ENCODE data around the gene SAP30L.

Gene SAP30L

DNA sequence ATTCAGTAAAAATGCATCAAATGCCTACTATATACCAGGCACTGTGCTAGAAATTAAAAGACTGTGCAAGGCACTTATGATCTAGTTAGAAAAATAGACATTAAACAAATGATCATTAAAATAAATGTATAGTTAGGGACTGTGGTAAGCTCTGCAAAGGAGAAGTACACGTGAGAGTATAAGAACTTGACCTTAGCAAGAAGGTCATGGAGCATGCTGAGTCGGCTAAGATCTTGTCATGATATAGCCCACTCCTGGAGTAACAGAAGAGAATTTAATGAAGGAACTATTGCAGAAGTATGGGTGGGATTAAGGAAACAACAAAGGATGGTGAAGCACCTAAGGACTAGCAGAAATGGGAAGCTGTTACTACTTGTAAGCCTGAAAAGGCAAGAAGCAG lies 23.5 kb upstream of the SAP30L start:
- no peak for DNase-seq

DNA sequence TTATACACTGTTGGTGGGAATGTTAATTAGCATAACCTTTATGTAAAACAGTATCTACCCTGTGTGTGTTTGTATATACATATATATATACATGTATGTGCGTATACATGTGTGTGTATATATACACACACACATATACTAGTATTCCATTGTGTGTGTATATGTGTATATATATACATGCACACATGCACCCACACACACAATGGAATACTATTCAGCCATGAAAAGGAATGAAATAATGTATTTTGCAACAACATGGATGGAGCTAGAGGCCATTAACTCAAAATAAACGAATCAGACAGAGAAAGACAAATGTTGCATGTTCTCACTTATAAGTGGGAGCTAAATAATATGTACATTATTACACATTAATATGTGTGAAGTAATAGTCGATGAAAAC lies 17.6 kb upstream of the SAP30L start:
- no peak for DNase-seq

DNA sequence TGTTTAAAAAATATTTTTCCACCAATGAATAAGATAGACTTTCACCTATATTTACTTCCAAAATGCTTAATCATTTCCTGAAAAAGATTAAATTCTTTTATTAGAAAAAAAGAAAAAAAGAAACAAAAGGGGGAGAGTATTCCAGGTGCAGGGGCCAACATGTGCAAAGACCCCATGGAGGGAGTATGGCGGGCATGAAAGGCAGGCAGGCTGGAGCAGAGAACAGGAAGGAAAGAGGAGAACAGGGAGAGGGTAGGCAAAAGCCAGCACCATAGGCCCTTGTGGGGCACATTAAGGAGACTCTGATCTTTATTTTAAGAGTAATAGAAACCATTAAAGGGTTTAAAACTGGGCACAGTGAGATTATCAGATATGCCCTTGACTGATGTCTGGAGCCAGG lies 16.5 kb upstream of the SAP30L start:
- DNase-seq = no peak

DNA sequence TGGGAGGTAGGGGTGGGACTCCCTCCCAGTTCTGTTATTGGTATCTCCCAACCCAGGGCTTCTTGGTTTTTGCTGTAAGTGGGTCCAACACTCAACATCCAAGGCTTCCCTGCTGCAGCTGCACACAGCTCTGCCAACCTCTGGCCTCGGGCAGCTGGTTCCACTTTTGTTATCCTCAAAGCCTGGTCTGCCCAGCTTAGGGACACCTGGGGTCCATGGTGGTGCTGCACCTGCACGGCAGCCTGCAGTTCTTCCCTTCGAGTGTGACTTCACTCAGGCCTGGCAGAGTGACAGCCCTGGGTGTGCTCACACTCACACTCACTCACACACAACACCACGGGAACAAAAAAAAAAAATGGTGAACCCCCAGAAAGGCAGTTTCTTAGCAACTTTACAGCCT lies 15.3 kb upstream of the SAP30L start:
- no peak for DNase-seq

GRCh38 chr5:154430961-154431630 lies 14.7 kb upstream of the SAP30L start:
- no peak for DNase-seq

DNA sequence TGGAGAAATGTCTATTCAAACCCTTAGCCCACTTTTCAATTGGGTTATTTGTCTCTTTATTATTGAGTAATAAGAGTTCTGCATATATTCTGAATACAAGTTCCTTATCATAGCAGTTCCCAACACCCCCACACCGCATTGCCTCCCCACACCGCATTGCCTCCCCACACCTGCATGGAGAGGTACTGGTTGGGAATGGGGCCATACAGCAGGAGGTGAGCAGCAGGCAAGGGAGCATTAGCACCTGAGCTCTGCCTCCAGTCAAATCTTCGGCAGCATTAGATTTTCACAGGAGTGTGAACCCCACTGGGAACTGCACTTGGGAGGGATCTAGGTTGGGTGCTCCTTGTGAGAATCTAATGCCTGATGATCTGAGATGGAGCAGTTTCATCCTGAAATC lies 10.6 kb upstream of the SAP30L start:
- DNase-seq = no peak

DNA sequence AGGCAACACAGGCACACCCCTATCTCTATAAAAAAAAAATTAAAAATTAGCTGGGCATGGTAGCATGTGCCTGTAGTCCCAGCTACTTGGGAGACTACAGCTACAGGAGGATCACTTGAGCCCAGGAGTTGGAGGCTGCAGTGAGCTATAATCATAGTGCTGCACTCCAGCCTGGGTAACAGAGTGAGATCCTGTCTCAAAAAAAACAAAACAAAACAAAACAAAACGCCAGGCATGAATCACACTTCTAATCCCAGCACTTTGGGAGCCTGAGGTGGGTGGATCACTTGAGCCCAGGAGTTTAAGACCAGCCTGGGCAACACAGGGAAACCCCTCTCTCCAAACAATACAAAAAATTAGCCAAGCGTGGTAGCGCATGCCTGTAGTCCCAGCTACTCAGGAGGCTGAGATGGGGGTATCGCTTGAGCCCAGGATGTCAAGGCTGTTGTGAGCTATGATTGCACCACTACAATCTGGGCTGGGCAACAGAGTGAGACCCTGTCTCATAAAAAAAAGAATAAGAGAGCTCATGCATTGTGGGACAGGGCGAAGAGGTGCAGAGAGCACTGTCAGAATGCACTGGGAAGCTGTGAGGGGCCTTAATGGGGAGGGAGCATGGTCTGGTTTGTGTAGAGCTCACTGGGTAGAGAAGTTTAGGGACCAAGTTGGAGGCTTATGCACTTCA lies 8.4 kb upstream of the SAP30L start:
- DNase-seq = no peak

DNA sequence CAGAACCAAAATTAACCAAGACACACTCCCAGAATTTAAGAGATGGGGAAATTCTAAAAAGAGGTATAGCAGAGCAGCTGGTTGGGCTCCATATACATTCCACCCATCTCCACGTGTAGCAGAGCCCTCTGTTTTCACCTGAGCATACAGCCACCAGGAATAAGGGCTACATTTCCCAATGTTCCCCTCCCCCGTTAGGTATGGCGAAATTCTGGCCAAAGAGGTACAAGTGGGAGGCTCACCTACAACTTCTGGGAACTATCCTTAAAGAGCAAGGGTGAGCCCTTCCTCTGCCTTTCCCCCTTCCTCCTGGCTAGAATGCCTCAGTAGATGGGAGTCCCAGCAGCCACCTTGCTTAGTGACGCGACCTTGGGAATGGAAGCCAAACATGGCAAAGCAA lies 5.3 kb upstream of the SAP30L start:
- DNase-seq = no peak

GRCh38 chr5:154442801-154443200 lies 3.0 kb upstream of the SAP30L start:
- DNase-seq = no peak

DNA sequence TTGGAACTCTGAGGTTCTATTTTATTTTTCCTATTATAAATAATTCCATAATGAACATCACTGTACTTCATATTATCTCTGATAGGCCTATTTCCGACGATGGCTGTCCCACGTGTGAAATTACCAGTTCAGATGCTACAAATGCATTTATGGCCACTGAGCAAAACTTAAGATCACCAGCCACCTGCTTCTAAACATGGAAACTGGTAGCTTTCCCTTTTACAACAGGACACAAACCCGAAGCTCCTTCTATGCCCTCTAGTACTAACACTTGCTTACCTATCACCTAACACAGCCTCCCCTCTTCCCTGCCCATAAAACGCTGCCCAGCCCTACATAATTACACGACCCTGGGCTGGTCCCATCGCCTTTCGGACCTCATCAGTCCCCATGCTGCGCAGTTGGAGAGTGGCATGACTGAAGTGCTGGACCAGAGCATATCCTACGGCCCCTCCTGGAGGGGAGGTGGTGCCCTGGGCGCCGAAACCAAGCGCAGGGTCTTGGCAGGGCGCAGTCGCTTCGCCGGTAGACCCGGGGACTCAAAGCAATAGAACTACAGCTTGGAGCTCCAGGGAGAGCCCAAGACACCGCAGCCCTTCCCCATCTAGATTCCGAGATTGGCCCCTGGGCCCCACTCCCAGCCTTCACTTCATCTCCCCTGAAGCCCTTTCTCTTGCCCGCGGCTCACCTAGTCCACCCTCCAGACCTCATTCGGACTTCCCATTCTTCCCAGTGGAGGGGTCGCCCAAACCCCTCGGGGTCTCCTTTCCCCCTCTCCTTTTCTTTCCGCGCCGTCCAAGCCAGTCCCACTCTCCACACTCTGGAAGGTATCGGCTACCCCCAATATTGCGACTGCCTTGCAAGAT lies 1.0 kb upstream of the SAP30L start:
- DNase-seq = peak; percentile 16

DNA sequence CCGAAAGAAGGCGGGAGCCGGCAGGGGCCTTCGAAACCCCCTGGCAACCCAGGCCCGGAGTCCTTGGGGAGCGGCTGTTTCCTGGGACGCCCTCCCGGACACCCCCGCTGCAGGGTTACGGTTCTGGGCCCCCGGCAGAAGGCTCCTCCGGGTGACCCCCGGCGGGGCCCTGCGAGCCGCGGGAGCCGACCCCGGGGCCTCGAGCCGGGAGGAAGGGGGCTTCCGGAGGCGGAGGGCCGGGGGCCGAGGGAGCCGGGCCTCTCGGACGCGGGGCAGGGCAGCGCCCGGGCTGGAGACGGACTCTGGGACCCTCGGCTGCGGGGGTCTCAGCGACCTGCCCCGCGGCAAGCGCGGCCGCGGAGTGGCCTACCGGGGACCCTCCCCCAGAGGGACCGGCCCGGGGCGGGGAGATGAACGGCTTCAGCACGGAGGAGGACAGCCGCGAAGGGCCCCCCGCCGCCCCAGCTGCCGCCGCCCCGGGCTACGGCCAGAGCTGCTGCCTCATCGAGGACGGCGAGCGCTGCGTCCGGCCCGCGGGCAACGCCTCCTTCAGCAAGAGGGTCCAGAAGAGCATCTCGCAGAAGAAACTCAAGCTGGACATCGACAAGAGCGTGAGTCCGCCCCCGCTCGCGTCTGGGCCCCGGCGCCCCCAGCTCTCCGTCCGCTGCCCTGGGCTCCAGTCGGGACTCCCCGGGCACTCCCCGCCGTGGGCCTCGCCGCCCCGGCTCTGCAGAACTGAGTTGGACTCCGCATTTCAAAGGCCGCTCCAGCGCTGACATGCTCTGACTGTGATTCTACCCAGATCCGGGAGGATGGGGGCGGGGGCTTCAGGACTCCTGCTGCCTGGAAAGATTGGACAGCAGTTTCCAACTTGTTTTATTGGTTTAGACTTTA lies 645 bp downstream of the SAP30L start:
- DNase-seq = peak; percentile 54

- no peak for DNase-seq
Observed at GRCh38 chr5:154447089-154447725, 1.4 kb downstream of the SAP30L start.

DNA sequence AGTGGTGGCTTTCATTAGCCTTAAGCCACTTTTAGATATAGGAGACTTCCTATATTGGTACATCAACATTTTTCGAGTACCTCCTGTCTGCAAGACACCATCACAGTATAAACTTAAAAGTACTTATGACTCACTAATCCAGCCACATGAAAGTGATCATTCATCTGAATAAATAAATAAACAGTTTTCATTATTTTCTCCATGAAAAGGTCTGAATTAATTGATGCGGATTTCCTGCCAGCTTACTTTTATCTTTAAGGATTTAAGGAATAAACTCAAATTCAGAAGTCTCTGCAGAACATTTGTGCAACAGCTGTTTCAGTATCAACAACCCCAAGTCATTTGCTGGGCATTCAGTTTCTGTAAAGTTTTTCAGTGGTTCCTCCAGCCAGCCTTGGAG lies 4.0 kb downstream of the SAP30L start:
- no peak for DNase-seq

- DNase-seq = no peak
Observed at GRCh38 chr5:154451957-154452356, 6.2 kb downstream of the SAP30L start.

DNA sequence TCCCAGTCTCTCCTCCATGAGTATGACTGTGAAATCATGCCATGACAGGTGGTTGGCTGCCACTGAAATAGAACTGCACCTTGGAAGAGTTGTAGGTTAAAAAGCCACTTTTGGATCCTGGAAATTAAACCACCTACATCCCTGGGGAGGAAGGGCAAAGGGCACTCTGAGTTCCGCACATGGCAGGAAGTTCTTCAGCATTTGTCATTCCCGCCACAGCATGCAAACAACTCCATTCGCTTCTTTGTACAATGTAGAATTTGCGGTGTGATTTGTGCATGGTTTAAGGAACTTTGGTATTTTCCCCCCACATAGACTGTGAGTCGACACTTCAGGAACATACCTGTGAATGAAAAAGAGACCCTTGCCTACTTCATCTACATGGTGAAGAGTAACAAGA lies 9.8 kb downstream of the SAP30L start:
- no peak for DNase-seq

DNA sequence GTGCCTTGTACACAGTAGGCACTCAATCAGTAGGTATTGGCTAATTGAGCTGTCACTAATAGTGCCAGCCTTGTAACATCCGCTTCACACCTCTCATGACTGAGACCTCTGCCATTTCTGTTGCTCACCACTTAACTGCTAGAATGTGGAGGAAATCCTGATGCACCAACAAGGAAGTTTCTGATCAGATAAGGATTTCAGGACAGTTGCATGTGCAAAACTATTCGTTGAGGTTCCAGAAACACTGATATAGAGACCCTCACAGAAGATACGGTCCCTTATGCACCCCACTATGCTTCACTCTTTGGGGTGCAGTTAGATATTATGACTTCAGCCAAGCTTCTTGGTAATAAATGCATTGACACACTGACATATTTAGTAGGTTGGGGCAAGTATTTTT lies 10.7 kb downstream of the SAP30L start:
- DNase-seq = no peak

- no peak for DNase-seq
Observed at GRCh38 chr5:154459015-154459414, 13.2 kb downstream of the SAP30L start.

DNA sequence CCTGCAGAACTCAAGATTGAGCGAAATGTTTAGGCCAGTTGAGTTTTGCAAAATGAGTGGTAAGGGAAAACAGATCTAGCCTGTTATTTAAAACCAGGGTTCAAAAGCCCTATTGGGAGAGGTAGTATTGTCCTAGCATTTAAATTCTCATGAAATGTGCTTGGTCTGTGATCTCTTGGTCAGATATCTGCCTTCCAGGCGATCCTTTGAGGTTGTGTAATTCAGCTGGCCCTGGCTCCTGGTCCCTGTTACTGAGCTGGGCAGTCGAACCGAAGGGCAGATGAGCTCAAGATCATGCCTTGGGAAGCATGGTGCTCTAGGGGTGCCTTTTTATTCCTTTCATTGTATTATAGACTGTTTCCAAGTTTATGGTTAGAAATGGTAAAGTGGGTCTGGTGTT lies 14.4 kb downstream of the SAP30L start:
- DNase-seq = no peak

GRCh38 chr5:154461531-154461930 lies 15.7 kb downstream of the SAP30L start:
- no peak for DNase-seq

GRCh38 chr5:154464438-154464837 lies 18.6 kb downstream of the SAP30L start:
- no peak for DNase-seq

- no peak for DNase-seq
Observed at GRCh38 chr5:154465169-154465568, 19.4 kb downstream of the SAP30L start.

- DNase-seq = no peak
Observed at GRCh38 chr5:154466147-154466546, 20.4 kb downstream of the SAP30L start.

Data from activated CD4-positive, alpha-beta T cell treated with anti-CD3 and anti-CD28 coated beads for 48 hours (primary cell).